ENCODE results near the gene UGT2A3.

UGT2A3 gene

DNA sequence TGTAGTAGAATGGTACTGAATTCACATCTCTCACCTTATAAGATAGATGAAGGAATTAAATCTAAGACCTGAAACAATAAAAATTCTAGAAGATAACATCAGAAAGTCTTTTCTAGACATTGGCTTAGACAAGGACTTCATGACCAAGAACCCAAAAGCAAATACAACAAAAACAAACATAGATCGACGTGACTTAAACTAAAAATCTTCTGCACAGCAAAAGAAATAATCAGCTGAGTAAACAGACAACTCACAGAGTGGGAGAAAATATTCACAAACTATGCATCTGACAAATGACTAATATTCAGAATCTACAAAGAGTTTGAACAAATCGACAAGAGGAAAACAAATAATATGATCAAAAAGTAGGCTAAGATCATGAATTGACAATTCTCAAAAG, 38.8 kb downstream of the UGT2A3 start:
- no peak for DNase-seq (ENCODE audit: low read depth, low spot score)

- no peak for DNase-seq (ENCODE audit: low read depth, low spot score)
These were observed 42.2 kb downstream of the UGT2A3 start for GRCh38 chr4:68909385-68909784.

GRCh38 chr4:68907788-68908700, 43.6 kb downstream of the UGT2A3 start:
- DNase-seq (ENCODE audit: low read depth, low spot score) = no peak

DNA sequence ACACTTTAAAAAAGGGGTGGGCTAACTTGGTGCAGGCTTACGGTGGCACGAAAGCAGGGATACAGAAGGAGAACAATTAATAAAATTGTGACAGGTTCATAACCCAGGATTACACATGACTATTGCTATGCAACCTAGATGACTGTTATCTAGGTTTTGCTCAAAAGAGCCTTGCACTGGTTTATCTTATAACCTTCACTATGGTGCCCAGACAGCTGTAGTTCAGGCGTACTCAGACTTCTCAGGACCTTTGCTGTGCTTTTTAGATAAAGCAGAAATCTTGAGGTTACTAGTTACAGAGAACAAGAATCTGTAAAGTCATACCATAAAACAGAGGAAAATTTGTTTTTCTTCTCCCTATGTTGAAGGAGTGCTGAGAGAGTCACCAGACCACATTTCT, 44.4 kb downstream of the UGT2A3 start:
- DNase-seq (ENCODE audit: low read depth, low spot score) = no peak

DNA sequence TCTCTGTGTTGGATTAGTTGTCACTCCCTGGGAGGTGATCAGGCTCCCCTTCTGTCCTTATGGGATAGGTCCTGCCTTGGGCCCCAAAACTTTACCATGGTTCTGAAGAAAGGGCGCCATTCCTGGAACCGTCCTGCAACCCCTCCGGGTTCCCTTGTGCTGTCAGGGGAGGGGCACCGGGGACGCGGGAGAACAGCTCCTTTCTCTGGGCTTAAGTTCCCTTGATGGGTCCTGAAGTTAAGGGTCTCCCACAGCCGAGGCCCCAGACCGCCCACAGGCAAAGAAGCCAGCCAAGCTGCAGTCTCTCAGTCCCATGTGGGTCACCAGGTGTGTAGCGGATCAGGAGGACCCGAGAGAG, 44.8 kb downstream of the UGT2A3 start:
- DNase-seq (ENCODE audit: low read depth, low spot score) = no peak

DNA sequence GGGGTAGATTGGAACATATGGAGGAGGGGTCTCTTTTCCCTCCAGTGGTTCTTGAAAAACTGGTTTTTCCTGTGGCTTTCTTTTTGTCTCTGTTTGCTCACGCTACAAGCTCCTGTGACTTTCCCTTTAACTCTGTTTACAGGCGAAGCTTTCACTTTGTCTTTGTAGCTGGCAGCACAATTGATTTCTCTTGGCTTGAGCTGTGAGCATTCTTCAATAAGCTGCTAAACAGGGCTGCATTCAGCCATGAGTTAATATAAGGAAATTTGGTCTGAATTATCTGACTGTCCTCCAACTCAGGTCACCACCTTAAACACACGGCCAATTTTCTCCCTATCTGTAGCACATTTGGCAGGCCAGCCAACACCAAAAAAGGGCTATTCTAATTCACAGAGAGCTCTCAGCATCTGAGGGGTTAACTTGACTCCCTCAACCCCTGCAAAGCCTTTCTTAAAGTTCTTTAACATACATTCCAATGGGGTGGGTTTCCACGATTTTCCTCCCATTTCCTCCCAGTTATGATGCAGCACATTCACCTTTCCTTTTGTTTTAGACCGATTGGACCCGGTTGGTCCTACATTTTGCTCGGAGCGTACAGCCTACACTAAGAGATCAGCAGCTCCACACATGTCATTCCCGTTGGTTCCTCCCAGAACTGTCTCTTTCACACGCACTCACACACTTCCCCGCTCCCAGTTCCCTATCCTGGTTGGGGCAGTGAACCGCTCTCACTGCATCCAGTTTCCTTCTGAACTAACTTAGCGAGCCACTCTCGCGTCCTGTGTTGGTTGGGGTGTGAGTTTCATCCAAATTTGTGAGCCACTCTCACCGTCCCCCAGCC, 45.4 kb downstream of the UGT2A3 start:
- DNase-seq (ENCODE audit: low read depth, low spot score) = peak; percentile 69

- DNase-seq (ENCODE audit: low read depth, low spot score) = peak; percentile 56
These were observed 46.0 kb downstream of the UGT2A3 start for GRCh38 chr4:68905598-68905938.

DNA sequence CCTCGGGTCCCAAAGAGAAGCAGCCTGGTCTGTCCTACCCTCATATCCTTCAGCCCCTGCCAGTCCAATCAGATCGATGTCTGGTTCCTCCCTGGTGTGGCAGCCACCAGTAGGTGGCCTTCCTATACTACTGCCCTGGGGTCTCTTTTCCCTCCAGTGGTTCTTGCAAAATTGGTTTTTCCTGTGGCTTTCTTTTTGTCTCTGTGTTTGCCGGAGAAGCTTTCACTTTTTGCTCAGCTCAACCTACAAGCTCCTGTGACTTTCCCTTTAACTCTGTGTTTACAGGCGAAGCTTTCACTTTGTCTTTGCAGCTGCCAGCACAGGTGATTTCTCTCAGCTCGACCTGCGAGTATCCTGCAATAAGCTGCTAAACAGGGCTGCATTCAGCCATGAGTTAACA, 46.8 kb downstream of the UGT2A3 start:
- DNase-seq (ENCODE audit: low read depth, low spot score) = peak; percentile 9

GRCh38 chr4:68896749-68897148, 54.9 kb downstream of the UGT2A3 start:
- DNase-seq (ENCODE audit: low read depth, low spot score) = no peak

DNA sequence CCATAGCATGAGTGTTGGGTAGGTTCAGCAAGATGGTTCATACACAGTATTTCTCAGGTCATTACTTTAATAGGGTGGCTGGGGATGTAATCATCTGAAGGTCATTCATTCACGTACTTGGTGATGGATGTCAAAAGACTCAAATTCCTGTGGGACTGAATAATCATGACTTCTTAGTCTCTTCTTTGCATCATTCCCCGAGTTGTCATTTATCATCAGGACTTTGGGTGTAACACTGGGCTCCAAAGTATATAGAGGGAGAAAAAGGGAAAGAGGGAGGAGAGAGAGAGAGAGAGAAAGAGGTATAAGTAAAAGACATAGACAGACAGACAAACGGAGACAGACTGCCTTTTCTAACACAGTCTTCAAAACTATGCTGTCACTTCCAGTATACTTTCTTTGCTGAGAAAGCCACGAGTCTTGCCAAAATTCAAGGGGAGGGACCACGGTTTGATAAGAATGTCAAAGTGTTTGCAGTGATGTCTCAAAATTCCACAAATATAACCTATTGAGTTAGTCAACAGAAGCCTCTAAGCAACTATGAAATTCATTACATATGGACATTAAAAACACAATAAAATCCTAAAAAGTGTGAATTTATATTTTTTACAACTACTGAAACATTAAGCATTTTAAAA, 55.9 kb downstream of the UGT2A3 start:
- no peak for DNase-seq (ENCODE audit: low read depth, low spot score)

DNA sequence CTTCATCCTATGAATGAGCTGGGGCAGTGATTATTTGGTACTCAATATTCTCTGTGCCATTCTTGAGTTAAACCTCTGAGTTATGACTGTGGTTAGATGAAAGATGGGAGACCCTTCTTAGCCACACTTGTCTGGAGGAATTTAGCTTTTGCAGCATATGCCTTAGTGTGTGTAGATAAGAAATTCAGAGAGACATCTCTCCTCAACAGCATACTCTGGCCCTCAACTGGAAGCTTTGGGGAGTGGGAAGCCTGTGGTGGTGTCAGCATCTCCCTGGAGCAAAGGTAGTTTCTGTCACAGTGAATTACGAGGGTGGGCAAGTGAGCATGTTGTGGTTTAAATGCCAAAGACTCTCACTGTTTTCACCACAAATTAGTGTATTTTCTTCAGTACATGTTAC, 58.7 kb downstream of the UGT2A3 start:
- DNase-seq (ENCODE audit: low read depth, low spot score) = no peak

DNA sequence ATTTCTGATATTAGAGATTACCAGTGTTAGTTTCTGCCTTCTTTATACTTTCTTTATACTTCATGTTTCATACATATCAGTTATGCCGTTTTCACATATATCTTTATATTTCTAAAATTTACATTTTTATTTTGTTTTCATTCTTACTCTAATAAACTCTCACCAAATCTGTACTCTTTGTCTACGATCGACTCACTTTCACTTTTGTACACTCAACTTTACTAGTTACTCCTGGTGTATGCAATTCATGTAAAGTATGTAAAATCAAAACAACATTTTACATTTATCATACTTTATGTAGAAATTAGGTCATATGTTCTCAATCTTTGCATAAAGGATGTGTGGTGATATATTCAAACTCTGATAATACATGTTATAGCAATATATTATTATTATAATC, 59.9 kb downstream of the UGT2A3 start:
- DNase-seq (ENCODE audit: low read depth, low spot score) = no peak

- no peak for DNase-seq (ENCODE audit: low read depth, low spot score)
These were observed 66.1 kb downstream of the UGT2A3 start for GRCh38 chr4:68885545-68885944.

DNA sequence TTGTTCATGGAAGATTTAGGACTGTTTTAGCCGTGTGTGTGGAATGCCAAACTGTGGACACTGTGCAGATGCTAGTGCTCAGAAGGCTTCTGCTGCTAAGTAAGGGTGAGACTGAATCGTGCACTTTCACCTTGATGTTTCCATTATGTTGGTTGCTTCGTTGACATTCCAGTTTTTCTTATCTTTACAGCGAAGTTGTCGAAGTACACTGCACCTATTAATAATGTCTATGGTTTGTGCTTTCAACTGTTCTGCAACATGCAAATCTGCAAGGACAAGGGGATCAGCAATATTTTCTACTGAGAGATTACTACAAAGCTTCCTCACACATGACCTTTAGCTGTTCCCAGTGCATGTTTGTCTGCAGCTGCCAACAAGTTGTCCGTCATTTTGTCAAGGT, 67.7 kb downstream of the UGT2A3 start:
- DNase-seq (ENCODE audit: low read depth, low spot score) = no peak
